LNCaP clone FGC (cell line): Measurements from ENCODE around the gene MLANA.
A peak's percentile ranks its signal among the peaks of the same experiment; 100 is the strongest.

ENCODE experiments used
- DNase-seq: peaks from one replicate; pipeline ENCODE4 v3.0.0-alpha.2; 2011; ENCODE audit warnings: low read depth
- H3K4me3 ChIP-seq: 2 replicates; pipeline ENCODE4 v1.5.1; 2011; ENCODE audit warnings: mild to moderate bottlenecking, low read depth, low read length, control low read depth
- CTCF ChIP-seq: IDR thresholded peaks from 2 replicates; pipeline ENCODE4 v1.5.1; 2012; ENCODE audit warnings: mild to moderate bottlenecking; ENCODE audit not compliant: control insufficient read depth, insufficient read depth; ENCODE audit errors: extremely low read depth

The MLANA gene

GRCh38 chr9:5953743-5954707 lies 63.3 kb downstream of the MLANA start:
- TF ChIP-seq CTCF: no peak
- H3K4me3 ChIP-seq: no peak overlapping the region; the same call in 1 of the 2 replicates
- peak; percentile 13 for DNase-seq

GRCh38 chr9:5957166-5957565 lies 66.5 kb downstream of the MLANA start:
- TF ChIP-seq CTCF: no peak
- H3K4me3 ChIP-seq: no peak overlapping the region
- no peak for DNase-seq

GRCh38 chr9:5958273-5958672 lies 67.6 kb downstream of the MLANA start:
- no peak overlapping the region for H3K4me3 ChIP-seq
- no peak for TF ChIP-seq CTCF
- DNase-seq: no peak
